ENCODE data around the gene KCND3. TPM values are rescaled to one million over a fixed set of nuclear protein-coding genes. Genes with fewer than 3 reads are reported as not detected.
A peak's percentile ranks its signal among the peaks of the same experiment; 100 is the strongest.

KCND3 gene
- total RNA-seq, 1 donor from 2014 or later: 0.86 TPM

DNA sequence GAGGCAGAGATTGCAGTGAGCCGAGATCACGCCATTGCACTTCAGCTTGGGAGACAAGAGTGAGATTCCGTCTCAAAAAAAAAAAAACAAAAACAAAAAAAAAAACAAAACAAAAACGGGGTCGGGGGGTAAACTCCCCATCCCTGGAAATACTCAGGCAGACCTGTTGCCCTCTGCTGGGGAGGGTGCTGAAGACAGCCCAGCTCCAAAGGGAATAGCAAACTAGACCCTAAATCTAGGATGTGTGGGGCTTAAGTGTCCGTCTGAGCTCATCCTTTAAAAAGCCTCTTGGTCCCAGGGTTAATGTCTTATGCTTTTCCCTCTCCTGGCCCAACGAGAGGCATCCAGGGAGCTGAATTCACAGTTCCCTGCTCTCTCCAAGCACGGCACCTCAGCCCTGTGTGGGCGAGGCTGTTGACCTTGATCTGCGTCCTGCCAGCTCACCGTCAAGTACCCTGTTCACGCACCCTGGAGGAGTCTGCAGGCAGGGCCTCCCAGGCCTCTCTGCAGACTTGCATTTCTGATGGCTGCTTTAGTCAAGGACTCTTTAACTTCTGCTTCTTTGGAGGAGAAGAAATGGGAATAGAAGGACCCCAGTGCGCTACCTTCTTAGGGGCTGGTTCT, 22.3 kb downstream of the KCND3 start:
- H3K27ac Mint-ChIP-seq (ENCODE audit: unreplicated experiment): no peak overlapping the region
- H3K36me3 Mint-ChIP-seq (ENCODE audit: low read depth): no peaks in the 10 kb centered on the region
- TF ChIP-seq, protein P1, sequence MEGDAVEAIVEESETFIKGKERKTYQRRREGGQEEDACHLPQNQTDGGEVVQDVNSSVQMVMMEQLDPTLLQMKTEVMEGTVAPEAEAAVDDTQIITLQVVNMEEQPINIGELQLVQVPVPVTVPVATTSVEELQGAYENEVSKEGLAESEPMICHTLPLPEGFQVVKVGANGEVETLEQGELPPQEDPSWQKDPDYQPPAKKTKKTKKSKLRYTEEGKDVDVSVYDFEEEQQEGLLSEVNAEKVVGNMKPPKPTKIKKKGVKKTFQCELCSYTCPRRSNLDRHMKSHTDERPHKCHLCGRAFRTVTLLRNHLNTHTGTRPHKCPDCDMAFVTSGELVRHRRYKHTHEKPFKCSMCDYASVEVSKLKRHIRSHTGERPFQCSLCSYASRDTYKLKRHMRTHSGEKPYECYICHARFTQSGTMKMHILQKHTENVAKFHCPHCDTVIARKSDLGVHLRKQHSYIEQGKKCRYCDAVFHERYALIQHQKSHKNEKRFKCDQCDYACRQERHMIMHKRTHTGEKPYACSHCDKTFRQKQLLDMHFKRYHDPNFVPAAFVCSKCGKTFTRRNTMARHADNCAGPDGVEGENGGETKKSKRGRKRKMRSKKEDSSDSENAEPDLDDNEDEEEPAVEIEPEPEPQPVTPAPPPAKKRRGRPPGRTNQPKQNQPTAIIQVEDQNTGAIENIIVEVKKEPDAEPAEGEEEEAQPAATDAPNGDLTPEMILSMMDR (conservative IDR thresholded peaks at IDR 0.05): no peak
- H3K4me1 Mint-ChIP-seq: no peaks in the 10 kb centered on the region
- H3K4me3 Mint-ChIP-seq: no peak overlapping the region
- no peak for DNase-seq (ENCODE audit: low read depth, low spot score)
- no peaks in the 10 kb centered on the region for H3K9me3 Mint-ChIP-seq
- peaks cover 69% of the 10 kb centered on the region for H3K27me3 Mint-ChIP-seq (ENCODE audit: low read depth)

DNA sequence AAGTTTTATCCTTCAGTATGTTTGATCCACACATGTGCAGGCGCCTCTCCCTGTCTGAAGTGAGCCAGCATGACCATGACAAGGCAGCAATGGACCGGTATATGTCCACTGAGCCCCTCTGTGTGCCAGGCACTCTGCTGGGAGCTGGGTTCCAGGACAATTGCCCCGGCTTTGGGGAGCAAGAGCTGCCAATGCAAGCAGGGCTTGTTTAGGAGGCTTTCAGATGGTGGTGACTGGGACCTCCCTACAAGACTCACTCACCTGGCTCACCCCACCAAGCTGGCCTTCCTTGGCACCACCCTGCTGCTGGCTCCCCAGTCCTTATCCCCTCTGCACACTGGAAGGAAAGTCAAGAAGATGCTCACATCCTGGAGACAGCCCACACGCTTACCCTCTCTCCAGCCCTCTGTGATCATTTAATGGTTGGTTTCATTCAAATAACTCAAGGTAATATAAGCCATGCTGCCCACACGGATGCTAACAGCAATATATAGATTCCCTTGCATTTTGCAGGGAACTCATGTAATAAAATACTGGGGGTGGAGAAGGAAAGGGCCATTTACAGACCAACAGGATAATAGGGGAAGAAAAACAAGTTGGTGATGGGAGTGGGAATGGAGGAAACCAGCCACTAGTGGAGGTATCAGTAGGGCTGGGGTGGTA, 23.6 kb downstream of the KCND3 start:
- TF ChIP-seq, protein P1 (conservative IDR thresholded peaks at IDR 0.05): no peak

DNA sequence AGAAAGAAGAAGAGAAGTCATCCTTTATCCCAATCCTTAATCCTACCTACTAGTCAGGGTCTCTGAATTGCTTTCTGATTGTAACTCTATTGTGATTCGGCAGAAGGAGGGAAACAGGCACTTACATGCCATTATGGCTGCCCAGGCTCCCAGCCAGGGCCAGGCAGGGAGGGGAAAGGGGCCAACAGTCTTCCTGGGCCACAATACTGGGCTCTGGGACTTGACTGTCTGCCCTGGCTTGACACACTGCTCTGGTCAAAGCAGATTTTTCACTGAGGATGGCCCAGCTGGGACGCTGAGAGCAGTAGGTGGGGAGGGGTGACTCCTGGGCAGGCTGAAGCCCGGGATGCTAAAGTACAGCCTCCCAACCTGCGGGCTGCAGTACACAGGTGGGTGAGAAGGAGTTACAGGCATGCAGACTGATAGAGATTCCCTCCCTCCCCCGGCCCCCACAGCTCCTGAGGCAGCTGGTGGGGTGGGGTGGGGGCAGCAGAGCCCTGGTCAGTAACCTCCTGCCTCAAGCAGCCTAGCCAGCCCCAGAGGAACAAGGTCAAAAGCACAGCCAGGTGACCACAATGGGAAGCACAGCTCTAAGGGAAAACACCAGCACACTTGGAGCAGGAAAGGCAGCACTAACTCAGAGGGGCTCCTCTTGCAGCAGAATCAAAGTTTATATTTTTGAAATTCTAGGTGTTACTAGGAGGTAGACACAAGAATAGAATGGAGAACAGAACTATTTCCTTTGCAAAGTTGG, 25.3 kb downstream of the KCND3 start:
- no peaks in the 10 kb centered on the region for H3K36me3 Mint-ChIP-seq (ENCODE audit: low read depth)
- DNase-seq (ENCODE audit: low read depth, low spot score): no peak
- H3K4me3 Mint-ChIP-seq: no peak overlapping the region
- H3K27ac Mint-ChIP-seq (ENCODE audit: unreplicated experiment): no peak overlapping the region
- H3K4me1 Mint-ChIP-seq: no peaks in the 10 kb centered on the region
- peaks cover 54% of the 10 kb centered on the region for H3K27me3 Mint-ChIP-seq (ENCODE audit: low read depth)
- H3K9me3 Mint-ChIP-seq: no peaks in the 10 kb centered on the region
- TF ChIP-seq, protein P1 (conservative IDR thresholded peaks at IDR 0.05): no peak

More for the DNA sequence above, 23.6 kb downstream of the KCND3 start:
- Mint-ChIP-seq H3K36me3 (ENCODE audit: low read depth) (no peaks in the 10 kb centered on the region), H3K27me3 (ENCODE audit: low read depth) (peaks cover 62% of the 10 kb centered on the region), H3K9me3 (no peaks in the 10 kb centered on the region), H3K4me1 (no peaks in the 10 kb centered on the region), H3K27ac (ENCODE audit: unreplicated experiment) (no peak overlapping the region), H3K4me3 (no peak overlapping the region)
- no peak for DNase-seq (ENCODE audit: low read depth, low spot score)

DNA sequence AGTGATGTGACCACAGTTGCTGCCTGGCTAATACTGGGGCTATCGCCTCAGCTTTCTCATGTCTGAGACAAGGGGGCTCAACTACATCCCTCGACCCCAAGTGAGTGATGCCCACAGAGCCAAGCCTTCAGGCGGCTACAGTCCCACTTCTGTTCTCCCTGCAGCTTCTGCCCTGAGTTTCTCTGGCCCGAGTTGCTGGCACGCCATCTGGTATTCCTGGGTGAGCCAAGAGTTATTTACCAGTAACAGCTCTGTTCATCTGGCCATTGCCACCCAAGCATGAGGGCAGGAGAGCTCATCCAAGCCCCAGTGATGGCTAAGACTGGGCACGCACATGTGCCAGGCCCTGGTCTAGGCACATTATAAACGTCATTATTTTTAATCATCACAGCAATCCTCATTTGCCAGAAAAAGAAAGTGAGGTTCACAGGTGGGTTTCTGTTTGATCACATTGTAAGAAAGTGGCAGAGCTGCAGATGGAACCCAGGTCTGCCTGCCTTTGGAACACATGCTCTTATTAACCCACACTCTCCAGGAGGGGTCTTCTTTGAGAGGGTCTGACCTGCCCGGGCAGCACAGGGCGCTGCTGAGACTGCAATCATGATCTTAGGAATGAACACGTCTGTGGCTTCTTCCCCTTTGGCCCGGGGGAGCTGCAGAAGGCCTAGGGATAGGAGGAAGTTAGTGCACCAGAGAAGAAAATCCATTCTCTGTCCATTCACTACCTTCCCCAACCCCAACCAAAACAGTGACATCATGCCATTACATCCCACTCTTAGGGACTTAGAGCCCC, 27.5 kb downstream of the KCND3 start:
- TF ChIP-seq, protein P1 (conservative IDR thresholded peaks at IDR 0.05): no peak
- no peak for DNase-seq (ENCODE audit: low read depth, low spot score)
- Mint-ChIP-seq H3K36me3 (ENCODE audit: low read depth) (no peaks in the 10 kb centered on the region), H3K4me1 (no peaks in the 10 kb centered on the region), H3K9me3 (no peaks in the 10 kb centered on the region), H3K27ac (ENCODE audit: unreplicated experiment) (no peak overlapping the region), H3K27me3 (ENCODE audit: low read depth) (peaks cover 41% of the 10 kb centered on the region), H3K4me3 (no peak overlapping the region)

DNA sequence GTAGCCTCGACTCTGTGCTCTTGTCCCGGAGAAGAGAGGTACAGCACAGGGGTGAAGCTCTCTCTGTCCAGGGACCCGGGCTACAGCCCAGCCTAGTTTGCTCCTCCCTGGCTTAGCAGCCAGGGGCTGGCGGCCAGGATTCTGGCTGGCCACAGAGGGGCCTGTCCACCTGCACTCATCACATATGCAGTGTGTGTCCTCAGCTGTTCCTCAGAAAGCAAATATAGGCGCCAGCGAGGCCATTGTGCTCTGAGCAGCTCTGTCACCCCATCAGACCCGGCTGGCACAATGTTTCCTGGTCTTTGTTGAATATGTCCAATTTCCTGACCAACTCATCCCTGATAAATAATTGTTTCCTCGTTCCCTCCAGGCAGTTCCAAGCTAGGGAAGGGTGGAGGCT, 28.5 kb downstream of the KCND3 start:
- H3K9me3 Mint-ChIP-seq: no peaks in the 10 kb centered on the region
- H3K36me3 Mint-ChIP-seq (ENCODE audit: low read depth): no peaks in the 10 kb centered on the region
- no peak for DNase-seq (ENCODE audit: low read depth, low spot score)
- no peaks in the 10 kb centered on the region for H3K4me1 Mint-ChIP-seq
- H3K27me3 Mint-ChIP-seq (ENCODE audit: low read depth): peaks cover 37% of the 10 kb centered on the region
- no peak overlapping the region for H3K4me3 Mint-ChIP-seq
- TF ChIP-seq, protein P1 (conservative IDR thresholded peaks at IDR 0.05): no peak
- peak overlapping the region; percentile 19 for H3K27ac Mint-ChIP-seq (ENCODE audit: unreplicated experiment)
